Right lobe of liver (tissue), 6 donors: ENCODE data around the gene ZNF527. TPM values are rescaled to one million over a fixed set of nuclear protein-coding genes. Genes with fewer than 3 reads are reported as not detected.
"Not testable (repeated sequence)": the region's sequence is repeated elsewhere in the genome, so short reads cannot be mapped to it uniquely, and the experiment has no call there.

Source experiments
- ATAC-seq, 4 donors: fragments of 200-7000 bp; cut with Tn5 transposase; one replicate each; pipeline ENCODE4 v1.9.1; 2020; ENCODE audit warnings: mild to moderate bottlenecking in 4 of 4, moderate library complexity in 4 of 4
- DNase-seq, 3 donors: peaks; one replicate each; pipeline ENCODE4 v3.0.0-alpha.2; 2020
- H3K27ac ChIP-seq, 3 donors: fragments of 200-600 bp; one replicate each; pipeline ENCODE4 v1.8.0; 2022
- H3K27me3 ChIP-seq, 2 donors: fragments of 200-600 bp; one replicate each; pipeline ENCODE4 v1.8.0; 2022
- H3K36me3 ChIP-seq, 4 donors: fragments of 200-600 bp; sonication (generic) in 1 of 4; one replicate each; pipeline versions ENCODE4 v1.5.1 to v1.8.0; 2017 to 2022; ENCODE audit warnings: control low read depth in 1 of 4
- H3K4me1 ChIP-seq, 4 donors: fragments of 200-600 bp; sonication (generic) in 1 of 4; one replicate each; pipeline versions ENCODE4 v1.5.1 to v1.8.0; 2017 to 2022; ENCODE audit warnings: control low read depth in 1 of 4
- H3K4me3 ChIP-seq, 3 donors: fragments of 200-600 bp; one replicate each; pipeline ENCODE4 v1.8.0; 2022
- H3K9me3 ChIP-seq, 4 donors: fragments of 200-600 bp; sonication (generic) in 1 of 4; one replicate each; pipeline versions ENCODE4 v1.5.1 to v1.8.0; 2017 to 2022; ENCODE audit warnings: control low read depth in 1 of 4
- CTCF ChIP-seq, 4 donors: fragments of 200-600 bp in 3 of 4; fragments of 450-650 bp in 1 of 4; IDR thresholded peaks; one replicate each; pipeline versions ENCODE4 v1.5.1 to v1.8.0; 2016 to 2022; ENCODE audit warnings: antibody characterized with exemption in 4 of 4, mild to moderate bottlenecking in 2 of 4
- POLR2A ChIP-seq: fragments of 450-650 bp; IDR thresholded peaks from one replicate; pipeline ENCODE4 v1.6.1; 2017; ENCODE audit warnings: antibody characterized with exemption, mild to moderate bottlenecking
- WGBS: methylation state at CpG from one replicate; pipeline ENCODE4 v1.1.6; 2018; ENCODE audit warnings: low coverage, low lambda C conversion rate; ENCODE audit not compliant: insufficient coverage; ENCODE audit errors: missing lambda C conversion rate; 5-methylcytosine and 5-hydroxymethylcytosine counted together
- intact Hi-C, 2 donors: fragments of 100-400 bp; cut with DNase I; formaldehyde crosslinking; loops; one replicate each; pipeline versions ENCODE4 v1.11.2 to v1.14.1; 2022
- total RNA-seq, 6 experiments: library from RNA; depleted of rRNA in 2 of 6; stranded (reverse); fragments of >200 nt in 2 of 6; fragmentation: NEBNext Ultra II Directional in 3 of 6; extraction: Animal tissue kit (Norgen Biotek cat#: 25700) in 3 of 6; gene quantifications; one replicate each; pipeline versions ENCODE4 v1.1.0 to v1.2.4, GENCODE V29; 2016 to 2023
- donor health status: DM: no; HTN: yes; CAD: no.
- donor health status: DM: no; HTN: no; CAD: no.
- donor health status: DM: no; HTN: no; CAD: no.
- donor health status: DM: no; HTN: yes; CAD: no.
- donor health status: DM: no; HTN: yes; CAD: no.

Gene ZNF527
- total RNA-seq, 6 experiments from 2014 or later = 2.2 to 3.4 (median 2.6) TPM

GRCh38 chr19:37389234-37389633, 18.3 kb downstream of the ZNF527 start:
- Histone ChIP-seq H3K4me3 (no peak overlapping the region), H3K9me3 (peaks cover 4 to 67% (median 31%) of the 10 kb centered on the region in 4 donors), H3K27ac (no peak overlapping the region), H3K4me1 (no peaks in the 10 kb centered on the region), H3K27me3 (no peaks in the 10 kb centered on the region), H3K36me3 (peaks cover 0 to 30% (median 11%) of the 10 kb centered on the region in 4 donors)
- DNase-seq (no peak), ATAC-seq (no peak)
- WGBS = 94% methylated on average over 4 of the region's 4 CpGs
- TF ChIP-seq CTCF (IDR thresholded peaks at IDR 0.05) (no peak), POLR2A (no peak)
- intact Hi-C loops = no loop called here

DNA sequence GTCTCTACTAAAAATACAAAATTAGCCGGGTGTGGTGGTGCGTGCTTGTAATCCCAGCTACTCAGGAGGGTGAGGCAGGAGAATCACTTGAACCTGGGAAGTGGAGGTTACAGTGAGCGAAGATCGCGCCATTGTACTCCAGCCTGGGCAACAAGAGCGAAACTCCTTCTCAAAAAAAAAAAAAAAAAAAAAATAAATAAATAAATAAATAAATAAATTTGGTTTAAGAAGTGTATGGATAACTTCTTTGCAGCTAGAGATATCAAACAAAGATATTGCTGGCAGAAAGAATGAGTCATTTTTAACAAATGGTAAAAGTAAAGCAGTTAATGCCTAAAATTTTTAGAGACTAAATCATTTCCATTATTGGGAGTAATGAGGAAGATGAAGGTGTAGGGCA, 20.5 kb downstream of the ZNF527 start:
- intact Hi-C loops, DNase-seq, H3K27ac ChIP-seq, H3K4me1 ChIP-seq, H3K27me3 ChIP-seq, ATAC-seq, H3K4me3 ChIP-seq: not testable (repeated sequence)
- H3K36me3 ChIP-seq = peaks cover 0 to 16% (median 3%) of the 10 kb centered on the region in 4 donors
- H3K9me3 ChIP-seq = peaks cover 4 to 59% (median 34%) of the 10 kb centered on the region in 4 donors
- WGBS = 71% methylated on average over 1 of the region's 6 CpGs

DNA sequence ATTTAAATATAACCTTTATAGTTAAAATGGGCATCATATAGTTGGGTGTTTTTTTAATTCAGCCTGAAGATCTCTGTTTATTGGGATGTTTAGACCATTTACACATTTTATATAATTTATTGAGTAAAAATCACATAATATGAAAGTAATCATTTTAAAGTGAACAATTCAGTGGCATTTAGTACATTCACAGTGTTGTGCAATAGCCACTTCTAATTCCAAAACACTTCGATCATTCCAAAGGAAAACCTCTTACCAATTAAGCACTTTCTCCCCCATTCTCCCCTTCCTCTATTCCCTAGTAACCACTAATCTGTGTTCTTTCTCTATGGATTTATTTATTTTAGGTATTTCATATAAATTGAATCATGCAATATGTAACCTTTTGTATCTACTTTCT, 30.2 kb downstream of the ZNF527 start:
- no peak overlapping the region for H3K27ac ChIP-seq
- intact Hi-C loops = no loop called here
- DNase-seq = no peak
- TF ChIP-seq CTCF (IDR thresholded peaks at IDR 0.05) (no peak), POLR2A (no peak)
- WGBS = 87% methylated on average over 1 of the region's 1 CpG
- peaks cover 0 to 59% (median 4%) of the 10 kb centered on the region in 4 donors for H3K9me3 ChIP-seq
- no peaks in the 10 kb centered on the region for H3K4me1 ChIP-seq
- no peaks in the 10 kb centered on the region for H3K27me3 ChIP-seq
- no peak overlapping the region for H3K4me3 ChIP-seq
- no peak for ATAC-seq
- no peaks in the 10 kb centered on the region for H3K36me3 ChIP-seq

DNA sequence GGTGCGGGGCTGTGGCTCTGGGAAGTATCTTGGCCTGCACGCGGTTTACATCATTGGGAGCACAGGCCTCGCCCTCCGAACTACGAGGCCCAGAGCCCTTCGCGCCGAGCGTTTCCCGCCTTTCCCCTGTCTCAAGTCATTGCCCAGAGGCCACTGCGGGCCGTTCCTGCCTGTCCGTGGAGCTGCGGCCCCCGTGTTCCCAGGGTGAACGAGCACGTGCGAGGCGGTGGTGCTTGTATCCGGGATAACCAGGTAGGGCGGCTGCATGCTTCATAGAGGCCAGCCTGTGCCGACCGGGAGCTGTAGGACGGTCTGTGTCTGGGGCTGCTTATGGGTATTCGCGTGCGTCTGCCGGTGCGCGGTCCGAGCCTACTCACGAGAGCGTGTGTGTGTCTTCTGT, 32.5 kb downstream of the ZNF527 start:
- DNase-seq = no peak
- WGBS = no CpG with 5 or more reads among the region's 34 CpGs

GRCh38 chr19:37406140-37406846, 35.4 kb downstream of the ZNF527 start:
- H3K9me3 ChIP-seq = peaks cover 0 to 39% (median 15%) of the 10 kb centered on the region in 4 donors
- H3K36me3 ChIP-seq, H3K27me3 ChIP-seq, H3K27ac ChIP-seq, intact Hi-C loops, H3K4me1 ChIP-seq, DNase-seq, H3K4me3 ChIP-seq, ATAC-seq: not testable (repeated sequence)
- WGBS = 76% methylated on average over 6 of the region's 6 CpGs

More for the DNA sequence above, 32.5 kb downstream of the ZNF527 start:
- Histone ChIP-seq H3K36me3 (no peaks in the 10 kb centered on the region), H3K27me3 (no peaks in the 10 kb centered on the region), H3K27ac (no peak overlapping the region), H3K4me1 (no peaks in the 10 kb centered on the region), H3K9me3 (peaks cover 0 to 47% (median 8%) of the 10 kb centered on the region in 4 donors), H3K4me3 (no peak overlapping the region)
- ATAC-seq = no peak
- intact Hi-C loops = no loop called here
- no peak for TF ChIP-seq CTCF (IDR thresholded peaks at IDR 0.05)
- TF ChIP-seq POLR2A = no peak
